ENCODE measurements around the gene POLR2E. TPM values are rescaled to one million over a fixed set of nuclear protein-coding genes. Genes with fewer than 3 reads are reported as not detected.

Gene POLR2E
- total RNA-seq, 2 donors from 2014 or later, result 225 to 254 TPM

- no peaks in the 10 kb centered on the region for H3K4me1 ChIP-seq (ENCODE audit: control insufficient read depth, insufficient read depth, low read length)
- H3K27me3 Mint-ChIP-seq (ENCODE audit: insufficient read depth), result no peaks in the 10 kb centered on the region
- no peaks in the 10 kb centered on the region for H3K36me3 ChIP-seq (ENCODE audit: control insufficient read depth, insufficient read depth, low read length)
- H3K9me3 ChIP-seq (ENCODE audit: control insufficient read depth, low read length), result no peaks in the 10 kb centered on the region
- H3K9me3 Mint-ChIP-seq, result no peaks in the 10 kb centered on the region
- peak overlapping the region; percentile 80 for H3K27ac Mint-ChIP-seq
- H3K4me3 Mint-ChIP-seq, result peak overlapping the region; percentile 68
- no peak overlapping the region for H3K9ac ChIP-seq (ENCODE audit: extremely low read depth, low read length, poor library complexity, severe bottlenecking)
- no peaks in the 10 kb centered on the region for H3K27me3 ChIP-seq (ENCODE audit: control insufficient read depth, insufficient read depth, low read length, poor library complexity, severe bottlenecking)
- TF ChIP-seq CTCF (conservative IDR thresholded peaks at IDR 0.05), result peak; percentile 62
- H3K27ac ChIP-seq (ENCODE audit: low read depth, low read length), result no peak overlapping the region
- peaks cover 11% of the 10 kb centered on the region for H3K36me3 Mint-ChIP-seq (ENCODE audit: low read depth)
- no peak overlapping the region for H3K4me3 ChIP-seq (ENCODE audit: low read length)
- H3K4me1 Mint-ChIP-seq, result peaks cover 1% of the 10 kb centered on the region
- WGBS, 2 experiments (ENCODE audit: insufficient coverage in 1 of 2, insufficient read length in 1 of 2), result 91% methylated on average over 43 to 58 of the region's 58 CpGs
- DNase-seq, result no peak
Observed at GRCh38 chr19:1081301-1082164, 13.6 kb downstream of the POLR2E start.

- Histone ChIP-seq H3K4me3 (ENCODE audit: low read length) (no peak overlapping the region), H3K4me1 (ENCODE audit: control insufficient read depth, insufficient read depth, low read length) (no peaks in the 10 kb centered on the region), H3K9me3 (ENCODE audit: control insufficient read depth, low read length) (no peaks in the 10 kb centered on the region), H3K27me3 (ENCODE audit: control insufficient read depth, insufficient read depth, low read length, poor library complexity, severe bottlenecking) (no peaks in the 10 kb centered on the region), H3K27ac (ENCODE audit: low read depth, low read length) (no peak overlapping the region), H3K36me3 (ENCODE audit: control insufficient read depth, insufficient read depth, low read length) (no peaks in the 10 kb centered on the region), H3K9ac (ENCODE audit: extremely low read depth, low read length, poor library complexity, severe bottlenecking) (no peak overlapping the region)
- Mint-ChIP-seq H3K9me3 (no peaks in the 10 kb centered on the region), H3K4me1 (peaks cover 1% of the 10 kb centered on the region), H3K36me3 (ENCODE audit: low read depth) (peaks cover 15% of the 10 kb centered on the region), H3K27me3 (ENCODE audit: insufficient read depth) (no peaks in the 10 kb centered on the region), H3K4me3 (no peak overlapping the region), H3K27ac (no peak overlapping the region)
- no peak for DNase-seq
- no peak for TF ChIP-seq CTCF (conservative IDR thresholded peaks at IDR 0.05)
- WGBS, 2 experiments (ENCODE audit: insufficient coverage in 1 of 2, insufficient read length in 1 of 2), result 94 to 95% methylated on average over 24 to 50 of the region's 50 CpGs
Observed at GRCh38 chr19:1080360-1081161, 14.6 kb downstream of the POLR2E start.

- no peaks in the 10 kb centered on the region for H3K27me3 Mint-ChIP-seq (ENCODE audit: insufficient read depth)
- no peaks in the 10 kb centered on the region for H3K27me3 ChIP-seq (ENCODE audit: control insufficient read depth, insufficient read depth, low read length, poor library complexity, severe bottlenecking)
- TF ChIP-seq CTCF (conservative IDR thresholded peaks at IDR 0.05), result peak; percentile 39
- H3K9ac ChIP-seq (ENCODE audit: extremely low read depth, low read length, poor library complexity, severe bottlenecking), result no peak overlapping the region
- no peak overlapping the region for H3K27ac Mint-ChIP-seq
- no peak for DNase-seq
- no peak overlapping the region for H3K4me3 Mint-ChIP-seq
- H3K4me1 Mint-ChIP-seq, result peaks cover 1% of the 10 kb centered on the region
- no peaks in the 10 kb centered on the region for H3K9me3 Mint-ChIP-seq
- peaks cover 9% of the 10 kb centered on the region for H3K36me3 Mint-ChIP-seq (ENCODE audit: low read depth)
- no peak overlapping the region for H3K4me3 ChIP-seq (ENCODE audit: low read length)
- no peaks in the 10 kb centered on the region for H3K36me3 ChIP-seq (ENCODE audit: control insufficient read depth, insufficient read depth, low read length)
- no peaks in the 10 kb centered on the region for H3K4me1 ChIP-seq (ENCODE audit: control insufficient read depth, insufficient read depth, low read length)
- H3K27ac ChIP-seq (ENCODE audit: low read depth, low read length), result no peak overlapping the region
- H3K9me3 ChIP-seq (ENCODE audit: control insufficient read depth, low read length), result no peaks in the 10 kb centered on the region
- WGBS, 2 experiments (ENCODE audit: insufficient coverage in 1 of 2, insufficient read length in 1 of 2), result 94 to 95% methylated on average over 31 to 45 of the region's 45 CpGs
Observed at GRCh38 chr19:1079566-1080111, 15.5 kb downstream of the POLR2E start.

Measured in endodermal cell (in vitro differentiated cells).